Stomach (tissue), 4 donors: ENCODE measurements around the gene SLC6A3.

Source experiments
- POLR2AphosphoS5 ChIP-seq, 3 donors: sonication (generic); formaldehyde crosslinking; IDR thresholded peaks; one replicate each; pipeline ENCODE4 v1.6.1; 2016; ENCODE audit warnings: antibody characterized with exemption in 3 of 3
- TF ChIP-seq, protein P1 (sequence below), 7 experiments: fragments of 450-650 bp in 4 of 7; fragments of 200-600 bp in 3 of 7; sonication (generic) in 3 of 7; IDR thresholded peaks; one replicate each; pipeline ENCODE4 v1.5.1; 2016 to 2019; ENCODE audit warnings: antibody characterized with exemption in 7 of 7, control low read depth in 2 of 7, mild to moderate bottlenecking in 1 of 7

DNA sequence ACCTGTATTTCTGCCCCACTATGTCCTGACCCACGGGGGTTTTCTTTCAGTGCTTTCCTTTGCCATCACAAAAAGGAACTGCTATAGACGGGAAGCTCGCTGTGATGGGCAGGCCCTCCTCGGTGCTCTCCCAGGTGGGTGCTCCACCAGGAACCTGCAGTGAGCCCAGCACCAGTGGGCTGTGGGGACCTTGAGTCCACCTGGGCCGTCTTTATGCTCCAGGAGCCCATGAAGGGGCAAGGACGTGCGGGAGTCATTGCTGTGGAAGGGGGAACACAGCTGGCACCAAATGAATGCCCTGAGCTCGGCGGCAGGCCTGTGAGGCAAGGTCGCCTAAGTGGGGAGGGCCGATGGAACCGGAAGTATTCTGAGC lies 36.7 kb upstream of the SLC6A3 start:
- TF ChIP-seq, protein P1, sequence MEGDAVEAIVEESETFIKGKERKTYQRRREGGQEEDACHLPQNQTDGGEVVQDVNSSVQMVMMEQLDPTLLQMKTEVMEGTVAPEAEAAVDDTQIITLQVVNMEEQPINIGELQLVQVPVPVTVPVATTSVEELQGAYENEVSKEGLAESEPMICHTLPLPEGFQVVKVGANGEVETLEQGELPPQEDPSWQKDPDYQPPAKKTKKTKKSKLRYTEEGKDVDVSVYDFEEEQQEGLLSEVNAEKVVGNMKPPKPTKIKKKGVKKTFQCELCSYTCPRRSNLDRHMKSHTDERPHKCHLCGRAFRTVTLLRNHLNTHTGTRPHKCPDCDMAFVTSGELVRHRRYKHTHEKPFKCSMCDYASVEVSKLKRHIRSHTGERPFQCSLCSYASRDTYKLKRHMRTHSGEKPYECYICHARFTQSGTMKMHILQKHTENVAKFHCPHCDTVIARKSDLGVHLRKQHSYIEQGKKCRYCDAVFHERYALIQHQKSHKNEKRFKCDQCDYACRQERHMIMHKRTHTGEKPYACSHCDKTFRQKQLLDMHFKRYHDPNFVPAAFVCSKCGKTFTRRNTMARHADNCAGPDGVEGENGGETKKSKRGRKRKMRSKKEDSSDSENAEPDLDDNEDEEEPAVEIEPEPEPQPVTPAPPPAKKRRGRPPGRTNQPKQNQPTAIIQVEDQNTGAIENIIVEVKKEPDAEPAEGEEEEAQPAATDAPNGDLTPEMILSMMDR (IDR thresholded peaks at IDR 0.05) = no peak
- no peak for TF ChIP-seq POLR2AphosphoS5 (IDR thresholded peaks at IDR 0.05)
